OCI-LY1 (cell line): Measurements from ENCODE around the gene CERS6.
"Not testable (repeated sequence)": the region's sequence is repeated elsewhere in the genome, so short reads cannot be mapped to it uniquely, and the experiment has no call there.

ENCODE experiments used
- H2AFZ ChIP-seq: fragments of 200-600 bp; sonication (generic), shearing (Covaris generic); 2 replicates; pipeline ENCODE4 v1.6.0; 2014; ENCODE audit warnings: antibody characterized with exemption, mild to moderate bottlenecking, low read length
- H3F3A ChIP-seq: fragments of 200-600 bp; sonication (generic), shearing (Covaris generic); 2 replicates; pipeline ENCODE4 v1.6.0; 2014; ENCODE audit warnings: mild to moderate bottlenecking, antibody characterized with exemption, low read length, moderate library complexity; ENCODE audit not compliant: insufficient read depth
- H3K27ac ChIP-seq: fragments of 200-600 bp; sonication (generic); 2 replicates; pipeline ENCODE4 v1.5.1; 2014; ENCODE audit warnings: low read length, mixed run types, mild to moderate bottlenecking, low read depth; ENCODE audit not compliant: poor library complexity, severe bottlenecking
- H3K27me3 ChIP-seq: fragments of 200-600 bp; sonication (generic); 2 replicates; pipeline ENCODE4 v1.6.0; 2014; ENCODE audit warnings: antibody characterized with exemption, mild to moderate bottlenecking, low read length, moderate library complexity; ENCODE audit not compliant: insufficient read depth
- H3K36me3 ChIP-seq: fragments of 200-600 bp; sonication (generic); 2 replicates; pipeline ENCODE4 v1.6.1; 2014; ENCODE audit warnings: mild to moderate bottlenecking, antibody characterized with exemption, low read length, moderate library complexity, mixed read lengths; ENCODE audit not compliant: insufficient read depth
- H3K4me1 ChIP-seq: fragments of 200-600 bp; sonication (generic); 2 replicates; pipeline ENCODE4 v1.5.1; 2014; ENCODE audit warnings: mild to moderate bottlenecking, low read length, moderate library complexity; ENCODE audit not compliant: insufficient read depth, severe bottlenecking
- H3K4me2 ChIP-seq: fragments of 200-600 bp; sonication (generic), shearing (Covaris generic); 2 replicates; pipeline ENCODE4 v1.6.1; 2014; ENCODE audit warnings: low read length
- H3K4me3 ChIP-seq: fragments of 200-600 bp; sonication (generic); 2 replicates; pipeline ENCODE4 v1.5.1; 2014; ENCODE audit warnings: low read length, low read depth, mild to moderate bottlenecking, mixed read lengths; ENCODE audit not compliant: poor library complexity, severe bottlenecking
- H3K79me2 ChIP-seq: fragments of 200-600 bp; shearing (Covaris generic); 2 replicates; pipeline ENCODE4 v1.6.1; 2016; ENCODE audit warnings: mixed run types, low read length, mixed read lengths; ENCODE audit not compliant: insufficient read depth
- H3K9ac ChIP-seq: fragments of 200-600 bp; sonication (generic), shearing (Covaris generic); 2 replicates; pipeline ENCODE4 v1.6.1; 2014; ENCODE audit warnings: mild to moderate bottlenecking, low read length, mixed read lengths
- H3K9me2 ChIP-seq: fragments of 200-600 bp; sonication (generic), shearing (Covaris generic); 2 replicates; pipeline ENCODE4 v1.6.1; 2014; ENCODE audit warnings: low read depth, mild to moderate bottlenecking, low read length, mixed read lengths
- H3K9me3 ChIP-seq: fragments of 200-600 bp; shearing (Covaris generic); 2 replicates; pipeline ENCODE4 v1.6.1; 2014; ENCODE audit warnings: low read length, mixed read lengths
- H4K20me1 ChIP-seq: fragments of 200-600 bp; sonication (generic), shearing (Covaris generic); 2 replicates; pipeline ENCODE4 v1.6.0; 2016; ENCODE audit warnings: mild to moderate bottlenecking, low read length; ENCODE audit not compliant: insufficient read depth
- CTCF ChIP-seq: fragments of 200-600 bp; sonication (generic), shearing (Covaris generic); IDR thresholded peaks from 2 replicates; pipeline ENCODE4 v1.5.1; 2017; ENCODE audit warnings: mild to moderate bottlenecking, antibody characterized with exemption, low read length, moderate library complexity, mixed read lengths
- EZH2 ChIP-seq: fragments of 200-600 bp; sonication (generic), shearing (Covaris generic); IDR thresholded peaks from 2 replicates; pipeline ENCODE4 v1.8.0; 2017; ENCODE audit warnings: borderline replicate concordance, mixed run types, mild to moderate bottlenecking, antibody characterized with exemption, low read length, moderate library complexity, mixed read lengths

The CERS6 gene

GRCh38 chr2:168499500-168499899 is 43.4 kb downstream of the CERS6 start:
- H3K27ac ChIP-seq: no peak overlapping the region
- no peaks in the 10 kb centered on the region for H3K9me2 ChIP-seq
- H3K79me2 ChIP-seq: no peaks in the 10 kb centered on the region
- no peaks in the 10 kb centered on the region for H3K9me3 ChIP-seq
- no peak overlapping the region for H2AFZ ChIP-seq
- no peaks in the 10 kb centered on the region for H3K36me3 ChIP-seq
- H3K4me2 ChIP-seq: no peak overlapping the region
- no peak for TF ChIP-seq EZH2
- TF ChIP-seq CTCF: no peak
- no peaks in the 10 kb centered on the region for H3F3A ChIP-seq
- no peaks in the 10 kb centered on the region for H3K27me3 ChIP-seq
- no peak overlapping the region for H3K4me3 ChIP-seq
- no peak overlapping the region for H3K9ac ChIP-seq
- H3K4me1 ChIP-seq: no peaks in the 10 kb centered on the region
- no peaks in the 10 kb centered on the region for H4K20me1 ChIP-seq

- no peak overlapping the region for H3K9ac ChIP-seq
- H3K27ac ChIP-seq: no peak overlapping the region
- H3K4me2 ChIP-seq: no peak overlapping the region
- H3K9me2 ChIP-seq: no peaks in the 10 kb centered on the region
- H3K79me2 ChIP-seq: no peaks in the 10 kb centered on the region
- no peaks in the 10 kb centered on the region for H3K27me3 ChIP-seq
- H3K4me1 ChIP-seq: no peaks in the 10 kb centered on the region
- TF ChIP-seq EZH2: no peak
- no peak for TF ChIP-seq CTCF
- no peak overlapping the region for H3K4me3 ChIP-seq
- no peaks in the 10 kb centered on the region for H3K9me3 ChIP-seq
- H3K36me3 ChIP-seq: no peaks in the 10 kb centered on the region
- H3F3A ChIP-seq: no peaks in the 10 kb centered on the region
- no peaks in the 10 kb centered on the region for H4K20me1 ChIP-seq
- H2AFZ ChIP-seq: no peak overlapping the region
Measured at GRCh38 chr2:168500516-168500915, 44.4 kb downstream of the CERS6 start.

- Histone ChIP-seq H3K36me3 (no peaks in the 10 kb centered on the region), H3K4me1 (no peaks in the 10 kb centered on the region), H3K27me3 (no peaks in the 10 kb centered on the region), H3F3A (no peaks in the 10 kb centered on the region), H4K20me1 (no peaks in the 10 kb centered on the region), H3K79me2 (no peaks in the 10 kb centered on the region), H3K9ac (no peak overlapping the region), H3K27ac (no peak overlapping the region), H3K4me2 (no peak overlapping the region), H3K9me2 (no peaks in the 10 kb centered on the region), H2AFZ (no peak overlapping the region), H3K9me3 (no peaks in the 10 kb centered on the region), H3K4me3 (no peak overlapping the region)
- TF ChIP-seq EZH2 (no peak), CTCF (no peak)
Measured at GRCh38 chr2:168501466-168502065, 45.5 kb downstream of the CERS6 start.

- H3K4me3 ChIP-seq, H3K27ac ChIP-seq, H4K20me1 ChIP-seq, H3K9ac ChIP-seq, H3K27me3 ChIP-seq, H3F3A ChIP-seq, H3K36me3 ChIP-seq, H3K79me2 ChIP-seq, H3K9me3 ChIP-seq, H2AFZ ChIP-seq, H3K9me2 ChIP-seq, H3K4me2 ChIP-seq, H3K4me1 ChIP-seq: not testable (repeated sequence)
Measured at GRCh38 chr2:168502852-168503251, 46.8 kb downstream of the CERS6 start.
